ENCODE data around the gene CFAP65.

The CFAP65 gene

DNA sequence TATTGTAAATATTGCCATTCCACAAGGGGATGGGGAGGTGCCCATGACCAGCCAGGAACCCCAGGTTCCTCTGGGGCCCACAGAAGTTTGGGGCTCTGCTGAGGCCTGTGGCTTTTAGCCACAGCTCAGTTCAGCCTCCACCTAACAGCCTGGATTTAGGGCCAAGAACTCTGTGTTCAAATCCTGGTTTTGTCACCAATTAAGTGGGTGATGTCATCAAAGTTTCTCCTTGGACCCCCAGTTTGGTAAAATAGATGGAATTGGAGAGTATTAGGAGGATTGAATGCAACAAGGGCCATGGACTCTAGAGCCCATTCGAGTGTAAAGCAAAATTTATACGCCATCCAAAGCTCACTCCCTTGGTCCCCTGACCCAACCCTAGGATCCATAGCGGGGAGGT is 53.2 kb downstream of the CFAP65 start:
- H3K36me3 ChIP-seq (ENCODE audit: control insufficient read depth, insufficient read depth, low read length) = no peaks in the 10 kb centered on the region
- no peak overlapping the region for H3K4me3 ChIP-seq (ENCODE audit: extremely low read depth, insufficient read depth, low read length, poor library complexity, severe bottlenecking)
- no peaks in the 10 kb centered on the region for H3K4me1 ChIP-seq (ENCODE audit: control insufficient read depth, insufficient read depth, low read length, poor library complexity, severe bottlenecking)
- WGBS, 2 experiments (ENCODE audit: insufficient coverage in 2 of 2) = 66% methylated on average over 3 of the region's 3 CpGs; no CpG with 5 or more reads in 1 of the 2 experiments
- H3K27ac ChIP-seq (ENCODE audit: low read depth, low read length, severe bottlenecking) = no peak overlapping the region
- no peaks in the 10 kb centered on the region for H3K9me3 ChIP-seq (ENCODE audit: control insufficient read depth, low read length)

- Histone ChIP-seq H3K36me3 (ENCODE audit: control insufficient read depth, insufficient read depth, low read length) (no peaks in the 10 kb centered on the region), H3K4me1 (ENCODE audit: control insufficient read depth, insufficient read depth, low read length, poor library complexity, severe bottlenecking) (peaks cover 3% of the 10 kb centered on the region), H3K9me3 (ENCODE audit: control insufficient read depth, low read length) (no peaks in the 10 kb centered on the region), H3K4me3 (ENCODE audit: extremely low read depth, insufficient read depth, low read length, poor library complexity, severe bottlenecking) (no peak overlapping the region), H3K27ac (ENCODE audit: low read depth, low read length, severe bottlenecking) (no peak overlapping the region)
- WGBS, 2 experiments (ENCODE audit: insufficient coverage in 2 of 2) = 0 to 54% methylated on average over 1 to 2 of the region's 4 CpGs
These were observed 55.1 kb downstream of the CFAP65 start for GRCh38 chr2:218986148-218986761.

DNA sequence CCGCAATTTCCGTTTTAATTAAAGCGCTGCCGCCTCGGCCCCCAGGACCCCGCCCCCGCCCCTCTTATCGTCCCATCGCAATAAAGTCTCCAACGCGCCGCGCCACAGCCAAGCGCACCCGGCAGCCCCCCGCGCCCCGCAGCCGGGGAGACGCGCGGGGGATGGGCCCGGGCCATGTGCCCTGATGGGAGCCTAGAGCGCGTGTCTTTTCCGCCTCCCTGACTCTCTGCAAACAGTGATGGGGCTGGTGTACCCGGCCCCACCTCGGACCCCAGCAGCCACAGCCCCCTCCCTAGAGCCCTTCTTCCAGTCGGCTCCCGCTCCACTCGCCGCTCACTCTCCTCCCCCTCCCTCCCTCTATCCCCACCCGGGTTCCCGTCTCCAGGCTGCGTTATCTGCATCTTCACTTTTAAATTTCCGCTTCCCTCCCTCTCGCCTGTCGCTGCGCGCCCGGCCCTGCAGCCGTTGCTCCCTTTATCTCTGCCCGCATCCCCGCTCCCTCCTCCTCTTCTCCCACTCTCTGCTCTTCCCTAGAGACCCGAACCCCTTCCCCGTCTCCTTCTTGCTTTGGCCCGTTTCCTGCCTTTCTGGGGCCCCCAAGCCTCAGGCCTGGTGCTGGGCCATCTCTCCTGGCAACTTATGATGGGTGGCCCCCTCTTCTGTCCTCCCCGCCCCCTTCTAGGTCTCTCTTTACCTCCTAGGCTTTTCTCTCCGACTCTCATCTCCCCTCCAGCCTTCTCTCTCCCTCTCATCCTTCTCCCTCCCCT is 55.8 kb downstream of the CFAP65 start:
- H3K27ac ChIP-seq (ENCODE audit: low read depth, low read length, severe bottlenecking) = no peak overlapping the region
- H3K36me3 ChIP-seq (ENCODE audit: control insufficient read depth, insufficient read depth, low read length) = no peaks in the 10 kb centered on the region
- WGBS, 2 experiments (ENCODE audit: insufficient coverage in 2 of 2) = 1% methylated on average over 35 to 43 of the region's 49 CpGs
- peaks cover 3% of the 10 kb centered on the region for H3K4me1 ChIP-seq (ENCODE audit: control insufficient read depth, insufficient read depth, low read length, poor library complexity, severe bottlenecking)
- H3K9me3 ChIP-seq (ENCODE audit: control insufficient read depth, low read length) = no peaks in the 10 kb centered on the region
- H3K4me3 ChIP-seq (ENCODE audit: extremely low read depth, insufficient read depth, low read length, poor library complexity, severe bottlenecking) = peak overlapping the region; percentile 22

DNA sequence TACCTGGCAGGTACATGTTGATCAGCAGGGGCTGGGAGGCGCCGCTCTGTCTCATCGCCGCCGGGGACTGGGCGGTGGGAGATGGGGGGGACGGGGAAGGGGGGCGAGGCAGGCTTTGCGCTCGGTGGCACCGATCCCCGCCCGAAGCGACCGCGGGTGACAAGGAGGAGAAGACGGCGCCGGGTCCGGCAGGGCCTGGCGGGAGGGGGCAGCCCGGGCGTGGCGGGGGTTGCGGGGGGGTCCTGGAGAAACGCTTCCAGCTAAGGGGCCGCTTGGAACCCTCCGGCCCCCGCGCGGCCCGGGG is 56.3 kb downstream of the CFAP65 start, which contains the start of gene FEV:
Gene FEV, minus strand, starts transcription at position 164 of the 304 bp plus-strand sequence. Its CDS starts 109 bp downstream, at position 55.
- H3K4me3 ChIP-seq (ENCODE audit: extremely low read depth, insufficient read depth, low read length, poor library complexity, severe bottlenecking) = peak within 1 kb of the TSS; percentile 22
- H3K36me3 ChIP-seq (ENCODE audit: control insufficient read depth, insufficient read depth, low read length) = no peaks in the 10 kb centered on the region
- H3K4me1 ChIP-seq (ENCODE audit: control insufficient read depth, insufficient read depth, low read length, poor library complexity, severe bottlenecking) = peaks cover 3% of the 10 kb centered on the region
- H3K27ac ChIP-seq (ENCODE audit: low read depth, low read length, severe bottlenecking) = no peak within 1 kb of the TSS
- no peaks in the 10 kb centered on the region for H3K9me3 ChIP-seq (ENCODE audit: control insufficient read depth, low read length)
- WGBS, 2 experiments (ENCODE audit: insufficient coverage in 2 of 2) = 0% methylated on average over 12 to 17 of the region's 32 CpGs

GRCh38 chr2:218984239-218985020 is 56.9 kb downstream of the CFAP65 start:
- Histone ChIP-seq H3K9me3 (ENCODE audit: control insufficient read depth, low read length) (no peaks in the 10 kb centered on the region), H3K27ac (ENCODE audit: low read depth, low read length, severe bottlenecking) (no peak overlapping the region), H3K36me3 (ENCODE audit: control insufficient read depth, insufficient read depth, low read length) (no peaks in the 10 kb centered on the region), H3K4me1 (ENCODE audit: control insufficient read depth, insufficient read depth, low read length, poor library complexity, severe bottlenecking) (peaks cover 3% of the 10 kb centered on the region), H3K4me3 (ENCODE audit: extremely low read depth, insufficient read depth, low read length, poor library complexity, severe bottlenecking) (peak overlapping the region; percentile 22)
- WGBS, 2 experiments (ENCODE audit: insufficient coverage in 2 of 2) = 1 to 2% methylated on average over 40 to 48 of the region's 50 CpGs

DNA sequence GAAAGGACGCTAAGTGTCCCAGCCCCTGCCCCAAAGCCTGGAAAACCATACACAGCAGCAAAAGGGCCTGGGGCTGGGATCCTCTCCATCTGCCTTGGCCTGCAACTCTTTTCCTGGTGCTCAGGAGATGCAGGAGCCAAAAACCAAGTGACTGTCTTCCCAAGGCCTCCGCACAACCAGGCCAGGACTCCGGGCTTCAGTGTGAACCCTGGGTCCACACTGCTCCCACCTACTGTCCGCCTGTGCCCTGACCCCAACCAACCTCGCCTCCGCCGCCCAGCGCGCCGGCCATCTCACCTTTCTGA is 57.4 kb downstream of the CFAP65 start:
- WGBS, 2 experiments (ENCODE audit: insufficient coverage in 2 of 2) = 7 to 17% methylated on average over 1 to 3 of the region's 10 CpGs
- peaks cover 3% of the 10 kb centered on the region for H3K4me1 ChIP-seq (ENCODE audit: control insufficient read depth, insufficient read depth, low read length, poor library complexity, severe bottlenecking)
- peak overlapping the region; percentile 22 for H3K4me3 ChIP-seq (ENCODE audit: extremely low read depth, insufficient read depth, low read length, poor library complexity, severe bottlenecking)

GRCh38 chr2:218983263-218983933 is 57.9 kb downstream of the CFAP65 start:
- Histone ChIP-seq H3K27ac (ENCODE audit: low read depth, low read length, severe bottlenecking) (no peak overlapping the region), H3K9me3 (ENCODE audit: control insufficient read depth, low read length) (no peaks in the 10 kb centered on the region), H3K36me3 (ENCODE audit: control insufficient read depth, insufficient read depth, low read length) (no peaks in the 10 kb centered on the region), H3K4me3 (ENCODE audit: extremely low read depth, insufficient read depth, low read length, poor library complexity, severe bottlenecking) (no peak overlapping the region), H3K4me1 (ENCODE audit: control insufficient read depth, insufficient read depth, low read length, poor library complexity, severe bottlenecking) (peaks cover 3% of the 10 kb centered on the region)
- WGBS, 2 experiments (ENCODE audit: insufficient coverage in 2 of 2) = 1 to 7% methylated on average over 19 to 20 of the region's 23 CpGs

More for the DNA sequence above, 57.4 kb downstream of the CFAP65 start:
- no peaks in the 10 kb centered on the region for H3K9me3 ChIP-seq (ENCODE audit: control insufficient read depth, low read length)
- H3K27ac ChIP-seq (ENCODE audit: low read depth, low read length, severe bottlenecking) = no peak overlapping the region
- no peaks in the 10 kb centered on the region for H3K36me3 ChIP-seq (ENCODE audit: control insufficient read depth, insufficient read depth, low read length)

GRCh38 chr2:218982586-218983262 is 58.6 kb downstream of the CFAP65 start:
- 7% methylated on average over 23 to 26 of the region's 28 CpGs for WGBS, 2 experiments (ENCODE audit: insufficient coverage in 2 of 2)
- peaks cover 3% of the 10 kb centered on the region for H3K4me1 ChIP-seq (ENCODE audit: control insufficient read depth, insufficient read depth, low read length, poor library complexity, severe bottlenecking)
- no peaks in the 10 kb centered on the region for H3K36me3 ChIP-seq (ENCODE audit: control insufficient read depth, insufficient read depth, low read length)
- no peak overlapping the region for H3K4me3 ChIP-seq (ENCODE audit: extremely low read depth, insufficient read depth, low read length, poor library complexity, severe bottlenecking)
- no peaks in the 10 kb centered on the region for H3K9me3 ChIP-seq (ENCODE audit: control insufficient read depth, low read length)
- H3K27ac ChIP-seq (ENCODE audit: low read depth, low read length, severe bottlenecking) = no peak overlapping the region

- Histone ChIP-seq H3K36me3 (ENCODE audit: control insufficient read depth, insufficient read depth, low read length) (no peaks in the 10 kb centered on the region), H3K9me3 (ENCODE audit: control insufficient read depth, low read length) (no peaks in the 10 kb centered on the region), H3K4me3 (ENCODE audit: extremely low read depth, insufficient read depth, low read length, poor library complexity, severe bottlenecking) (peak overlapping the region; percentile 3), H3K27ac (ENCODE audit: low read depth, low read length, severe bottlenecking) (no peak overlapping the region), H3K4me1 (ENCODE audit: control insufficient read depth, insufficient read depth, low read length, poor library complexity, severe bottlenecking) (peaks cover 3% of the 10 kb centered on the region)
- WGBS, 2 experiments (ENCODE audit: insufficient coverage in 2 of 2) = 0 to 1% methylated on average over 29 to 68 of the region's 69 CpGs
These were observed 59.3 kb downstream of the CFAP65 start for GRCh38 chr2:218981881-218982585.
